Measurements from ENCODE around the gene UAP1L1.

Gene UAP1L1

DNA sequence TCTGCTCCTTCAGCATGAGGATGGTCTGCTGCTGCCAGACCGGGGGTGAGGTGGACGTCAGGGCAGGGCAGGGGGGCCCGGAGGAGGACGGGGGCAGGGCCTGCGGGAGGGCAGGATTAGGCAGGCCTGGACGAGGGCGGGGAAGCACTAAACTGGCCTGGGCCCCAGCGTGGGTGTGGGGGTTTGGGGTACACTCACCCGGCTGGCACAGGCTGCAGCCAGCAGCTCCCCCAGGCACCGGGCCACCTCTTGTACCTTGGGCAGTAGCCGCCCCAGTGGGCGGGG, 12.5 kb upstream of the UAP1L1 start:
- Histone ChIP-seq H3K9me3 (ENCODE audit: insufficient read depth, low read depth, low read length) (peaks cover 2% of the 10 kb centered on the region), H4K12ac (ENCODE audit: low read depth, low read length) (no peak overlapping the region), H3K18ac (ENCODE audit: low read length) (no peak overlapping the region), H2BK5ac (ENCODE audit: low read depth, low read length, poor library complexity) (no peak overlapping the region), H2BK12ac (ENCODE audit: low read length) (no peak overlapping the region), H3K4ac (ENCODE audit: low read depth, low read length) (no peak overlapping the region), H3K14ac (ENCODE audit: low read length) (no peak overlapping the region), H3K9ac (ENCODE audit: low read length) (no peak overlapping the region), H3K27me3 (ENCODE audit: insufficient read depth, low read length) (no peaks in the 10 kb centered on the region), H2AK5ac (ENCODE audit: low read length) (no peak overlapping the region), H3K36me3 (ENCODE audit: control insufficient read depth in 1 of 2, insufficient read depth in 2 of 2, low read length in 2 of 2) (peaks cover 2 to 3% of the 10 kb centered on the region in 2 experiments), H4K8ac (ENCODE audit: low read depth, low read length) (no peak overlapping the region), H3K4me2 (ENCODE audit: low read length) (no peak overlapping the region), H4K91ac (ENCODE audit: low read depth, low read length) (no peak overlapping the region), H3K4me3 (ENCODE audit: low read depth, low read length) (no peak overlapping the region), H2BK120ac (ENCODE audit: insufficient read depth, low read length, poor library complexity) (no peak overlapping the region), H3K27ac (ENCODE audit: low read depth, low read length) (no peak overlapping the region), H2AFZ (ENCODE audit: insufficient read depth, low read length, poor library complexity) (no peak overlapping the region), H3K79me2 (ENCODE audit: control insufficient read depth, insufficient read depth, low read length, poor library complexity) (no peaks in the 10 kb centered on the region), H3K23ac (ENCODE audit: low read length) (no peak overlapping the region), H3K79me1 (ENCODE audit: low read length) (no peaks in the 10 kb centered on the region), H3K4me1 (ENCODE audit: control insufficient read depth in 1 of 2, insufficient read depth in 2 of 2, low read length in 2 of 2) (peaks cover 7% of the 10 kb centered on the region in 2 experiments)
- WGBS (ENCODE audit: extremely low coverage, insufficient coverage, insufficient read length): no CpG with 5 or more reads among the region's 12 CpGs
- DNase-seq: no peak

DNA sequence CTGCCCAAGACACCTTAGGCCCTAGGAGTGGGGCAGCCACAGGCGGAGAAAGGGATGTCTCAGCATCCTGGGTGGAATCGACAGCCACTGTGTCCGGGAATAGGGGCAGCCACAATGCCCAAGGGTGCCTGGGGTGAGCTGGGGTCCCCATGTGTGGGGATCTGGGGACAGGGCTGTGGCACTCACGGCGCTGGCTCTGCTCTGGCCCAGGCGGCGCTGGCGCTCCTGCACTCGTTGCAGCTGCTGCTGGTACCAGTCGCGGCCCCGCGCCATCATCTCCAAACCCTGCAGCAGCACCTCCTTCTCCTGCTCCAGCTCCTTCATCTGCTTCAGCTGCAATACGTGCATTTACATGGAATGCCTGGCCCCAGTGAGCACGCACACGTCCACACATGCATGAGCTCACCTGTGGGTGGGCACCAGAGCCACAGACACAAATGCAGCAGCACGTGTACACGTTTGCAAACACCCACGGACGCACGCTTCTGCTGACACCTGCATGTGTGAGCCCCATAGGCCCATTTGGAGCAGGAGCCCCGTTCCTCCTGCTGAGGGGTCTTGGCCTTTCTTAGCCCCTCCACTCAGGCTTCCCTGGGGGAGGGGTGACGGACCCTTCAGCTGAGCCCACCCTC, 11.9 kb upstream of the UAP1L1 start:
- H4K8ac ChIP-seq (ENCODE audit: low read depth, low read length): no peak overlapping the region
- peaks cover 2% of the 10 kb centered on the region for H3K9me3 ChIP-seq (ENCODE audit: insufficient read depth, low read depth, low read length)
- H2BK5ac ChIP-seq (ENCODE audit: low read depth, low read length, poor library complexity): no peak overlapping the region
- H3K4me2 ChIP-seq (ENCODE audit: low read length): no peak overlapping the region
- H3K4ac ChIP-seq (ENCODE audit: low read depth, low read length): no peak overlapping the region
- no peaks in the 10 kb centered on the region for H3K79me2 ChIP-seq (ENCODE audit: control insufficient read depth, insufficient read depth, low read length, poor library complexity)
- no peak overlapping the region for H2AFZ ChIP-seq (ENCODE audit: insufficient read depth, low read length, poor library complexity)
- H3K4me3 ChIP-seq (ENCODE audit: low read depth, low read length): no peak overlapping the region
- no peak overlapping the region for H2BK120ac ChIP-seq (ENCODE audit: insufficient read depth, low read length, poor library complexity)
- peaks cover 7 to 12% of the 10 kb centered on the region in 2 experiments for H3K4me1 ChIP-seq (ENCODE audit: control insufficient read depth in 1 of 2, insufficient read depth in 2 of 2, low read length in 2 of 2)
- H3K79me1 ChIP-seq (ENCODE audit: low read length): peaks cover 2% of the 10 kb centered on the region
- no peak overlapping the region for H4K12ac ChIP-seq (ENCODE audit: low read depth, low read length)
- H3K9ac ChIP-seq (ENCODE audit: low read length): no peak overlapping the region
- DNase-seq: no peak
- H3K36me3 ChIP-seq (ENCODE audit: control insufficient read depth in 1 of 2, insufficient read depth in 2 of 2, low read length in 2 of 2): peaks cover 2 to 3% of the 10 kb centered on the region in 2 experiments
- no peak overlapping the region for H3K14ac ChIP-seq (ENCODE audit: low read length)
- no peak overlapping the region for H3K27ac ChIP-seq (ENCODE audit: low read depth, low read length)
- H2BK12ac ChIP-seq (ENCODE audit: low read length): no peak overlapping the region
- H3K23ac ChIP-seq (ENCODE audit: low read length): no peak overlapping the region
- H4K91ac ChIP-seq (ENCODE audit: low read depth, low read length): no peak overlapping the region
- H2AK5ac ChIP-seq (ENCODE audit: low read length): no peak overlapping the region
- H3K18ac ChIP-seq (ENCODE audit: low read length): no peak overlapping the region
- WGBS (ENCODE audit: extremely low coverage, insufficient coverage, insufficient read length): no CpG with 5 or more reads among the region's 23 CpGs
- H3K27me3 ChIP-seq (ENCODE audit: insufficient read depth, low read length): no peaks in the 10 kb centered on the region

DNA sequence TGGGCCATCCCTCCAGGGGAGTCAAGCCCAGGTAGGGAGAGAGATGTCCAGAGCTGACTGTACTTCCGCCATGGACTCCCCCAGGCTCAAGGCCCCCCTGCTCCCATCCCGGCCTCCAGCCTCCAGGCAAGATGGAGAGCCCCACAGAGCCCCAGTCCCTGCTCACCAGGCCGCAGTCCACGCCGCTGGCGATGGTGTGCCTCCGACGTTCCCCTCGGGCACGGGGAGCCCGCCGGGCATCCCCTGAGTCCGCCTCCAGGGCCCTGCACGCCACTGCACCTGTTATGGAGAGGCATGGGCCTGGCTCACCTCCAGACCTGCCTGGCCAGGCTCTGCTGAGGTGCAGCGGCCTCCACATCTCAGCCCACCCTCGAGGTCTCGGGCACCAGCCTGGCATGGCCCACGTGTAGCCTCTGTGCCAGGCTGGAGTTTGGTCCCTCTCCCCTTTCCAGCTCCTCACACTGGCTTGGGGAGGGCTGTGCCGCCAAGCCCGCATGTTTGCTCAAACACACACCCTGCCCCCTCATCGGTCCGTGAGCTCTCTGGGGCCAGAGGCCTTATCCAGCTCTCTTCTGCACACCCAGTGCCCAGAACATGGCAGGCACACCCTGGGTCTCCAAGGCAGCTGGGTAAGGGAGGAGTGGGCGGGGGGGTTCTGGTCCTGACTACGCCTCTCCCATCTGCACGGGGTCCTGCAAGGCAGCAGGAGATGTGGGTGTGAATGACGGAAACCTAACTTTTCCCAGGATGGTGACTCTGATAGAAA, 11.0 kb upstream of the UAP1L1 start:
- Histone ChIP-seq H2BK5ac (ENCODE audit: low read depth, low read length, poor library complexity) (no peak overlapping the region), H3K23ac (ENCODE audit: low read length) (no peak overlapping the region), H3K9me3 (ENCODE audit: insufficient read depth, low read depth, low read length) (peaks cover 2% of the 10 kb centered on the region), H3K14ac (ENCODE audit: low read length) (no peak overlapping the region), H3K79me2 (ENCODE audit: control insufficient read depth, insufficient read depth, low read length, poor library complexity) (no peaks in the 10 kb centered on the region), H3K79me1 (ENCODE audit: low read length) (peaks cover 2% of the 10 kb centered on the region), H3K4me2 (ENCODE audit: low read length) (no peak overlapping the region), H2AFZ (ENCODE audit: insufficient read depth, low read length, poor library complexity) (no peak overlapping the region), H3K4me3 (ENCODE audit: low read depth, low read length) (no peak overlapping the region), H3K27me3 (ENCODE audit: insufficient read depth, low read length) (no peaks in the 10 kb centered on the region), H3K27ac (ENCODE audit: low read depth, low read length) (no peak overlapping the region), H3K9ac (ENCODE audit: low read length) (no peak overlapping the region), H3K36me3 (ENCODE audit: control insufficient read depth in 1 of 2, insufficient read depth in 2 of 2, low read length in 2 of 2) (peaks cover 2 to 3% of the 10 kb centered on the region in 2 experiments), H2AK5ac (ENCODE audit: low read length) (no peak overlapping the region), H3K18ac (ENCODE audit: low read length) (no peak overlapping the region), H2BK12ac (ENCODE audit: low read length) (no peak overlapping the region), H3K4me1 (ENCODE audit: control insufficient read depth in 1 of 2, insufficient read depth in 2 of 2, low read length in 2 of 2) (peaks cover 10 to 18% of the 10 kb centered on the region in 2 experiments), H4K12ac (ENCODE audit: low read depth, low read length) (no peak overlapping the region), H4K91ac (ENCODE audit: low read depth, low read length) (no peak overlapping the region), H4K8ac (ENCODE audit: low read depth, low read length) (no peak overlapping the region), H3K4ac (ENCODE audit: low read depth, low read length) (no peak overlapping the region), H2BK120ac (ENCODE audit: insufficient read depth, low read length, poor library complexity) (no peak overlapping the region)
- WGBS (ENCODE audit: extremely low coverage, insufficient coverage, insufficient read length): no CpG with 5 or more reads among the region's 26 CpGs
- no peak for DNase-seq

DNA sequence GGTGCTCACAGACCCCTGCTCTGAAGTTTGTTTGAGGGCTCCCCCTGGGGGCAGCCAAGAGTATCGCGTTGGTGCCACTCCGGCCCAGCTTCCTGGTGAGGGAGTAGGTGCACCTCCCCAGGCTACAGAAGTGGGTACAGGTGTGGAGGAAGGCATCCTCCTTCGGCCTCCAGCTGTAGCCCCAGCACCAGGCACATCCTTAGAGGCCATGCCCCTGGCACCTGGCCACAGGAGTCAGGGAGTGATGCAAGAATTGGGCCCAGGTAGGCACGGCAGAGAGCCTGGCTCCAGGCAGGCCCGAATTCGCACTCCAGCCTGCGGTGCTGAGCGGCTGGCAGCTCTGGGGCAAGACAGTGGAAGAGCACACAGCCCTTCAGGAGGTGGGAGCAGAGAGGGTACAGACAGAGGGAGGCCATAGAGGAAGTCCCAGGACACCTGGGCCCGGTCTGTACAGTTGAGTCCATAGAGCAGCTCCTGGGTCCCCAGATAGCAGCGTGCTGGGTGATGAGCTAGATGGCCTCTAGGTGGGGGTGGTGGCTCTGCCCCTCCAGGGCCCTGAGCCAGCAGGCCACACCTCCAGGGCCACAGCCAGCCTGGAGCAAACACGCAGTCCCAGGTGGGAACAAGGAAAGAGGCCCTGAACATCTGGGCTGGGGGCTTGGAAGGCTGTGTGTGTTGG, 9.3 kb upstream of the UAP1L1 start:
- Histone ChIP-seq H3K9ac (ENCODE audit: low read length) (no peak overlapping the region), H2BK5ac (ENCODE audit: low read depth, low read length, poor library complexity) (no peak overlapping the region), H3K4me1 (ENCODE audit: control insufficient read depth in 1 of 2, insufficient read depth in 2 of 2, low read length in 2 of 2) (peaks cover 10 to 18% of the 10 kb centered on the region in 2 experiments), H3K36me3 (ENCODE audit: control insufficient read depth in 1 of 2, insufficient read depth in 2 of 2, low read length in 2 of 2) (peaks cover 2 to 3% of the 10 kb centered on the region in 2 experiments), H4K91ac (ENCODE audit: low read depth, low read length) (no peak overlapping the region), H3K4ac (ENCODE audit: low read depth, low read length) (no peak overlapping the region), H3K79me2 (ENCODE audit: control insufficient read depth, insufficient read depth, low read length, poor library complexity) (no peaks in the 10 kb centered on the region), H3K18ac (ENCODE audit: low read length) (no peak overlapping the region), H3K79me1 (ENCODE audit: low read length) (peaks cover 2% of the 10 kb centered on the region), H2AK5ac (ENCODE audit: low read length) (no peak overlapping the region), H3K23ac (ENCODE audit: low read length) (no peak overlapping the region), H3K27me3 (ENCODE audit: insufficient read depth, low read length) (no peaks in the 10 kb centered on the region), H3K27ac (ENCODE audit: low read depth, low read length) (no peak overlapping the region), H4K8ac (ENCODE audit: low read depth, low read length) (no peak overlapping the region), H2BK12ac (ENCODE audit: low read length) (no peak overlapping the region), H2BK120ac (ENCODE audit: insufficient read depth, low read length, poor library complexity) (no peak overlapping the region), H2AFZ (ENCODE audit: insufficient read depth, low read length, poor library complexity) (no peak overlapping the region), H3K4me3 (ENCODE audit: low read depth, low read length) (no peak overlapping the region), H4K12ac (ENCODE audit: low read depth, low read length) (no peak overlapping the region), H3K14ac (ENCODE audit: low read length) (no peak overlapping the region), H3K4me2 (ENCODE audit: low read length) (no peak overlapping the region), H3K9me3 (ENCODE audit: insufficient read depth, low read depth, low read length) (peaks cover 2% of the 10 kb centered on the region)
- peak; percentile 83 to 91 for DNase-seq
- WGBS (ENCODE audit: extremely low coverage, insufficient coverage, insufficient read length): no CpG with 5 or more reads among the region's 12 CpGs
